ENCODE data around the gene MYPOP. TPM values are rescaled to one million over a fixed set of nuclear protein-coding genes. Genes with fewer than 3 reads are reported as not detected.
A peak's percentile ranks its signal among the peaks of the same experiment; 100 is the strongest.

MYPOP gene
- total RNA-seq, 1 donor from 2014 or later, result 11.1 TPM

GRCh38 chr19:45884682-45885555 is 17.5 kb downstream of the MYPOP start:
- peak overlapping the region; percentile 66 for H3K4me3 Mint-ChIP-seq (ENCODE audit: low read depth)
- peaks cover 29% of the 10 kb centered on the region for H3K4me1 Mint-ChIP-seq (ENCODE audit: low read depth)
- no peak for TF ChIP-seq CTCF (IDR thresholded peaks at IDR 0.05; ENCODE audit: unreplicated experiment)
- H3K36me3 Mint-ChIP-seq (ENCODE audit: insufficient read depth), result peaks cover 4% of the 10 kb centered on the region
- no peaks in the 10 kb centered on the region for H3K27me3 Mint-ChIP-seq
- DNase-seq (ENCODE audit: low spot score, unreplicated experiment), result no peak
- no peak overlapping the region for H3K27ac Mint-ChIP-seq
- H3K9me3 Mint-ChIP-seq (ENCODE audit: low read depth), result no peaks in the 10 kb centered on the region

GRCh38 chr19:45883881-45884681 is 18.3 kb downstream of the MYPOP start:
- H3K36me3 Mint-ChIP-seq (ENCODE audit: insufficient read depth), result peaks cover 2% of the 10 kb centered on the region
- no peak for DNase-seq (ENCODE audit: low spot score, unreplicated experiment)
- H3K27ac Mint-ChIP-seq, result no peak overlapping the region
- H3K4me1 Mint-ChIP-seq (ENCODE audit: low read depth), result peaks cover 35% of the 10 kb centered on the region
- H3K4me3 Mint-ChIP-seq (ENCODE audit: low read depth), result peak overlapping the region; percentile 72
- no peaks in the 10 kb centered on the region for H3K9me3 Mint-ChIP-seq (ENCODE audit: low read depth)
- no peak for TF ChIP-seq CTCF (IDR thresholded peaks at IDR 0.05; ENCODE audit: unreplicated experiment)
- no peaks in the 10 kb centered on the region for H3K27me3 Mint-ChIP-seq

- no peaks in the 10 kb centered on the region for H3K9me3 Mint-ChIP-seq (ENCODE audit: low read depth)
- H3K36me3 Mint-ChIP-seq (ENCODE audit: insufficient read depth), result peaks cover 2% of the 10 kb centered on the region
- TF ChIP-seq CTCF (IDR thresholded peaks at IDR 0.05; ENCODE audit: unreplicated experiment), result peak; percentile 40
- no peak for DNase-seq (ENCODE audit: low spot score, unreplicated experiment)
- peak overlapping the region; percentile 92 for H3K27ac Mint-ChIP-seq
- no peaks in the 10 kb centered on the region for H3K27me3 Mint-ChIP-seq
- peak overlapping the region; percentile 72 for H3K4me3 Mint-ChIP-seq (ENCODE audit: low read depth)
- peaks cover 39% of the 10 kb centered on the region for H3K4me1 Mint-ChIP-seq (ENCODE audit: low read depth)
Measured at GRCh38 chr19:45883586-45883880, 18.9 kb downstream of the MYPOP start.

DNA sequence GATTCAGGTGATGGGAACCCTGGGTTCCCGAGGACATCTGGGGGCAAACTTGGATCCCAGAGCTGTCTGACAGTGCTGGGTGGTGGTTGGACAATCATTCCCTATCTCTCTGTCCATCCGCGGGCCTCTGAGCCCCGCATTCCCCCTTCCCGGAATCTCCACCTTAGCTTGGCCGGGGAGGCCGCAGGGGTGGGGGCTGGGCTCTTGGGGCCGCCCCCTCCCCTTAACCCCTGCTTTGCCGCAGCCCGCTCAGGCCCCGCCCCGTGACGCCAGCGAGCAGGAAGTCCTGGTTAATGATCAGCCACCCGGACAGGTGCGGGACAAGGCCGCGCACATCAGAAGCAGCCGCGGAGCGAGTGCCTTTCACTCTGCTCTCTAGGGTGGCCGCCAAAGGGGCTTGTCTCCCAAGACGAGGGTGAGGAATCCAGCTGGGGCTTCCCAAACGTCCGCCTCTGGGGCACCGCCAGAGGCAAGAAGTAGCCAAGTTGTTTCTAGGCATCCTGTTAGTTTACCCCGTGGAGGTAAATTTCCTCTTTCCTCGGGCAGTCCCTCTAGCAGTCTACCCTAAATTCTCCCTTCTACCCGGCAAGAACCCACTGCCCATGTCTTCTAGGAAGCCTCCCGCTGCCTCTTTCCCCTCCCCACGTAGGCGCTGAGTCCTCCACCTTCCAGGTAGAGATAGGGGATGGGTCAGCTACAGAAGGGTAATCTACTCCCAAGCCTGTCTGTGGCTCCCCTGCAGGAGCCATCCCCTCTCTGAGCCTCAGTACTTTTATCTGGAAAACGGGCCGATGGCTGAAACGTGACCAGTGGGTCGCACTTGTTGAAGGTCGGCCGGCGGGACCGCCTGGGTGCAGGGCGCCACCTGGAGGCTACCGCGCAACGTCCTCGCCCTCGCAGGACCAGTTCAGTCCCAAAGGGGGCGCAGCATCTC is 19.5 kb downstream of the MYPOP start:
- H3K9me3 Mint-ChIP-seq (ENCODE audit: low read depth), result no peaks in the 10 kb centered on the region
- H3K4me1 Mint-ChIP-seq (ENCODE audit: low read depth), result peaks cover 45% of the 10 kb centered on the region
- H3K27me3 Mint-ChIP-seq, result no peaks in the 10 kb centered on the region
- peaks cover 2% of the 10 kb centered on the region for H3K36me3 Mint-ChIP-seq (ENCODE audit: insufficient read depth)
- peak overlapping the region; percentile 72 for H3K4me3 Mint-ChIP-seq (ENCODE audit: low read depth)
- peak overlapping the region; percentile 92 for H3K27ac Mint-ChIP-seq
- peak; percentile 99 for TF ChIP-seq CTCF (IDR thresholded peaks at IDR 0.05; ENCODE audit: unreplicated experiment)
- DNase-seq (ENCODE audit: low spot score, unreplicated experiment), result peak; percentile 90

Measured in progenitor cell of endocrine pancreas (in vitro differentiated cells).